OCI-LY7 (cell line): ENCODE results near the gene CPB2. TPM values are rescaled to one million over a fixed set of nuclear protein-coding genes. Genes with fewer than 3 reads are reported as not detected.

Source experiments
- BruUV-seq: library from RNA; stranded (reverse); fragments of 400-500 nt; replicated peaks from 2 replicates; lab custom pipeline; 2021; lab: Mats Ljungman, UMichigan
- CTCF ChIA-PET: fragments of 300-600 bp; sonication (Branson Sonifier 250); formaldehyde crosslinking; loops from one replicate; lab custom pipeline; 2022; ENCODE audit warnings: antibody characterized with exemption; ENCODE audit not compliant: unreplicated experiment; lab: Charles Lee
- POLR2A ChIA-PET: fragments of 300-600 bp; sonication (Branson Sonifier 250); formaldehyde crosslinking; loops from one replicate; lab custom pipeline; 2022; ENCODE audit warnings: antibody characterized with exemption; lab: Charles Lee
- DNase-seq: peaks from one replicate; pipeline ENCODE4 v3.0.0-alpha.2; 2015; ENCODE audit warnings: low spot score
- H2AFZ ChIP-seq: fragments of 200-600 bp; sonication (generic), shearing (Covaris generic); 2 replicates; pipeline ENCODE4 v1.6.1; 2014; ENCODE audit warnings: mild to moderate bottlenecking, antibody characterized with exemption, low read length, moderate library complexity
- H3K27ac ChIP-seq: fragments of 200-600 bp; sonication (generic); 2 replicates; pipeline ENCODE4 v1.5.1; 2014; ENCODE audit warnings: mixed run types, low read depth, mild to moderate bottlenecking, moderate library complexity, low read length, inconsistent platforms; ENCODE audit not compliant: poor library complexity, severe bottlenecking
- H3K36me3 ChIP-seq: fragments of 200-600 bp; sonication (generic); 2 replicates; pipeline ENCODE4 v1.6.1; 2014; ENCODE audit warnings: mild to moderate bottlenecking, antibody characterized with exemption, low read length, moderate library complexity, mixed read lengths; ENCODE audit not compliant: insufficient read depth
- H3K4me1 ChIP-seq: fragments of 200-600 bp; sonication (generic); 2 replicates; pipeline ENCODE4 v1.5.1; 2014; ENCODE audit warnings: mild to moderate bottlenecking, low read length; ENCODE audit not compliant: insufficient read depth, poor library complexity, severe bottlenecking
- H3K4me2 ChIP-seq: fragments of 200-600 bp; sonication (generic); 2 replicates; pipeline ENCODE4 v1.6.1; 2014; ENCODE audit warnings: mild to moderate bottlenecking, low read length
- H3K4me3 ChIP-seq: fragments of 200-600 bp; sonication (generic); 2 replicates; pipeline ENCODE4 v1.5.1; 2014; ENCODE audit warnings: mild to moderate bottlenecking, low read depth, low read length; ENCODE audit not compliant: poor library complexity, severe bottlenecking
- H3K79me2 ChIP-seq: fragments of 200-600 bp; sonication (generic); 2 replicates; pipeline ENCODE4 v1.6.1; 2016; ENCODE audit warnings: low read depth, mild to moderate bottlenecking, low read length, moderate library complexity, mixed read lengths; ENCODE audit not compliant: insufficient read depth
- H3K9me2 ChIP-seq: fragments of 200-600 bp; sonication (generic); 2 replicates; pipeline ENCODE4 v1.6.1; 2016; ENCODE audit warnings: mild to moderate bottlenecking, low read length, mixed read lengths; ENCODE audit not compliant: insufficient read depth
- H3K9me3 ChIP-seq: fragments of 200-600 bp; sonication (generic); 2 replicates; pipeline ENCODE4 v1.6.1; 2014; ENCODE audit warnings: mild to moderate bottlenecking, mixed run types, low read length, mixed read lengths
- H4K20me1 ChIP-seq: fragments of 200-600 bp; sonication (generic); 2 replicates; pipeline ENCODE4 v1.6.1; 2014; ENCODE audit warnings: mild to moderate bottlenecking, antibody characterized with exemption, low read length, moderate library complexity, mixed read lengths; ENCODE audit not compliant: insufficient read depth
- CTCF ChIP-seq: fragments of 200-600 bp; sonication (generic); conservative IDR thresholded peaks from 2 replicates; pipeline ENCODE4 v1.5.1; 2014; ENCODE audit warnings: mild to moderate bottlenecking, antibody characterized with exemption, low read length, moderate library complexity, mixed read lengths
- EZH2phosphoT487 ChIP-seq: fragments of 200-600 bp; sonication (generic); IDR thresholded peaks from 2 replicates; pipeline ENCODE4 v1.6.1; 2018; ENCODE audit warnings: low read depth, borderline replicate concordance, mild to moderate bottlenecking, mixed run types, antibody characterized with exemption, low read length, moderate library complexity, mixed read lengths
- intact Hi-C: fragments of 100-400 bp; cut with micrococcal nuclease; formaldehyde crosslinking; loops from one replicate; pipeline ENCODE4 v1.10.0; 2022; ENCODE audit not compliant: unreplicated experiment
- total RNA-seq, 2 experiments: library from RNA; depleted of rRNA in 1 of 2; stranded (reverse); fragments of >200 nt in 1 of 2; shearing (Covaris generic) in 1 of 2; gene quantifications; 2 replicates each; pipeline ENCODE4 v1.2.3, GENCODE V29; 2014 to 2022

Gene CPB2
- total RNA-seq, 2 experiments from 2014 or later = not detected

DNA sequence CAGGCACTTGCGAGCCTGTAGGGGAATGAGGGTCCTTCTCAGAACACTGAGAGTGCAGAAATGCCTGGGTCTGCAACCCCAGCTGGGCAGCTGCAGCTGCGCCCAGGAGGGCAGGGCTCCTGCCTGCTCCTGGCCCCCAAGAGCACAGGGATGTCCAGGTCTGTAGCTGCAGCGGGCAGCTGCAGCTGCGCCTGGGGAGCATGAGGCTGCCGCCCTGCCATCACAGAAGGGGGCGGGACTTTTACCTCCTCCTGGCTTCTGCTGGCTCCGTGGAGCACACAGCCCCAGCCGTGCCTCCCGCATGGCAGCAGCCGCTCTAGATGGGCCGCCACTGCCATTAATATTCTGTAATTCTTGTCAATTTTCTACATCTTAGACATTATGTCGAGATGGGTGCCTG is 17.8 kb downstream of the CPB2 start:
- H3K27ac ChIP-seq = no peak overlapping the region
- DNase-seq = no peak
- no peaks in the 10 kb centered on the region for H3K79me2 ChIP-seq
- H3K9me3 ChIP-seq = no peaks in the 10 kb centered on the region
- no TSS peak for BruUV-seq
- no peaks in the 10 kb centered on the region for H4K20me1 ChIP-seq
- H3K36me3 ChIP-seq = no peaks in the 10 kb centered on the region
- CTCF ChIA-PET = no interaction called here
- H3K4me3 ChIP-seq = no peak overlapping the region
- TF ChIP-seq CTCF = no peak
- no peak for TF ChIP-seq EZH2phosphoT487
- no peaks in the 10 kb centered on the region for H3K4me1 ChIP-seq
- no peak overlapping the region for H2AFZ ChIP-seq
- intact Hi-C loops = no loop called here
- POLR2A ChIA-PET = no interaction called here
- H3K4me2 ChIP-seq = no peak overlapping the region
- no peaks in the 10 kb centered on the region for H3K9me2 ChIP-seq

GRCh38 chr13:46086421-46086922 is 18.4 kb downstream of the CPB2 start:
- no peak overlapping the region for H3K27ac ChIP-seq
- no TSS peak for BruUV-seq
- no peak overlapping the region for H2AFZ ChIP-seq
- H3K36me3 ChIP-seq = no peaks in the 10 kb centered on the region
- TF ChIP-seq CTCF (no peak), EZH2phosphoT487 (no peak)
- ChIA-PET POLR2A (interaction anchor here (1.4 kb wide), 1 partner anchor 9 kb away, joined by 9 read pairs; no protein-coding TSS in a partner anchor), CTCF (no interaction called here)
- H3K9me3 ChIP-seq = no peaks in the 10 kb centered on the region
- DNase-seq = no peak
- H3K9me2 ChIP-seq = no peaks in the 10 kb centered on the region
- intact Hi-C loops = no loop called here
- H3K4me2 ChIP-seq = no peak overlapping the region
- no peak overlapping the region for H3K4me3 ChIP-seq
- H4K20me1 ChIP-seq = no peaks in the 10 kb centered on the region
- H3K79me2 ChIP-seq = no peaks in the 10 kb centered on the region
- no peaks in the 10 kb centered on the region for H3K4me1 ChIP-seq

- no peak for DNase-seq
- intact Hi-C loops = no loop called here
- no peak overlapping the region for H3K4me3 ChIP-seq
- no TSS peak for BruUV-seq
- H2AFZ ChIP-seq = no peak overlapping the region
- H3K9me2 ChIP-seq = no peaks in the 10 kb centered on the region
- no peaks in the 10 kb centered on the region for H3K4me1 ChIP-seq
- no peaks in the 10 kb centered on the region for H3K36me3 ChIP-seq
- ChIA-PET CTCF (interaction anchor here (0.6 kb wide), 1 partner anchor 157 kb away, joined by 3 read pairs; no protein-coding TSS in a partner anchor), POLR2A (interaction anchor here (1.4 kb wide), 1 partner anchor 9 kb away, joined by 9 read pairs; no protein-coding TSS in a partner anchor)
- no peaks in the 10 kb centered on the region for H3K9me3 ChIP-seq
- H3K4me2 ChIP-seq = no peak overlapping the region
- H3K79me2 ChIP-seq = no peaks in the 10 kb centered on the region
- TF ChIP-seq EZH2phosphoT487 (no peak), CTCF (no peak)
- H3K27ac ChIP-seq = no peak overlapping the region
- H4K20me1 ChIP-seq = no peaks in the 10 kb centered on the region
These were observed 19.1 kb downstream of the CPB2 start for GRCh38 chr13:46085737-46086136.
